H9 (cell line): ENCODE measurements around the gene RPL7L1. TPM values are rescaled to one million over a fixed set of nuclear protein-coding genes. Genes with fewer than 3 reads are reported as not detected.
A peak's percentile ranks its signal among the peaks of the same experiment; 100 is the strongest.
"Not testable (repeated sequence)": the region's sequence is repeated elsewhere in the genome, so short reads cannot be mapped to it uniquely, and the experiment has no call there.

ENCODE experiments used
- DNase-seq: peaks from one replicate; pipeline ENCODE4 v3.0.0-alpha.2; 2017
- H2AFZ ChIP-seq: one replicate; pipeline ENCODE4 v1.6.1; 2013; ENCODE audit warnings: mild to moderate bottlenecking, low read length, control low read depth, moderate library complexity
- H2AK5ac ChIP-seq: 2 replicates; pipeline ENCODE4 v1.6.1; 2013; ENCODE audit warnings: low read length, control low read depth, mixed read lengths; ENCODE audit not compliant: insufficient read length
- H2BK120ac ChIP-seq: one replicate; pipeline ENCODE4 v1.6.1; 2013; ENCODE audit warnings: low read depth, mild to moderate bottlenecking, low read length, control low read depth, inconsistent platforms; ENCODE audit not compliant: poor library complexity, severe bottlenecking
- H2BK12ac ChIP-seq: 2 replicates; pipeline ENCODE4 v1.6.1; 2013; ENCODE audit warnings: low read length, control low read depth, mixed read lengths, low read depth; ENCODE audit not compliant: insufficient read length
- H2BK15ac ChIP-seq: 2 replicates; pipeline ENCODE4 v1.6.1; 2013; ENCODE audit warnings: low read depth, low read length, control low read depth
- H2BK20ac ChIP-seq: one replicate; pipeline ENCODE4 v1.6.1; 2013; ENCODE audit warnings: low read depth, mild to moderate bottlenecking, low read length, control low read depth, inconsistent platforms; ENCODE audit not compliant: poor library complexity, severe bottlenecking
- H2BK5ac ChIP-seq: 2 replicates; pipeline ENCODE4 v1.6.1; 2013; ENCODE audit warnings: low read length, control low read depth, mixed read lengths; ENCODE audit not compliant: insufficient read length
- H3K14ac ChIP-seq: 2 replicates; pipeline ENCODE4 v1.6.1; 2013; ENCODE audit warnings: low read length, control low read depth; ENCODE audit not compliant: insufficient read depth
- H3K18ac ChIP-seq: 2 replicates; pipeline ENCODE4 v1.6.1; 2013; ENCODE audit warnings: low read depth, mild to moderate bottlenecking, mixed read lengths, low read length, control low read depth; ENCODE audit not compliant: insufficient read length
- H3K23ac ChIP-seq: 2 replicates; pipeline ENCODE4 v1.6.1; 2013; ENCODE audit warnings: low read length, control low read depth, mixed read lengths, low read depth; ENCODE audit not compliant: insufficient read length
- H3K23me2 ChIP-seq: 2 replicates; pipeline ENCODE4 v1.6.1; 2013; ENCODE audit warnings: low read depth, mild to moderate bottlenecking, mixed read lengths, low read length, control low read depth; ENCODE audit not compliant: insufficient read length, poor library complexity, severe bottlenecking
- H3K27ac ChIP-seq: 2 replicates; pipeline ENCODE4 v1.5.1; 2013; ENCODE audit warnings: low read length, control low read depth, mixed read lengths, low read depth; ENCODE audit not compliant: insufficient read length
- H3K27me3 ChIP-seq: 2 replicates; pipeline ENCODE4 v1.6.1; 2013; ENCODE audit warnings: low read length, control low read depth, inconsistent platforms; ENCODE audit not compliant: insufficient read depth
- H3K4ac ChIP-seq: 2 replicates; pipeline ENCODE4 v1.6.1; 2013; ENCODE audit warnings: low read depth, mild to moderate bottlenecking, control low read depth, inconsistent platforms, low read length, moderate library complexity
- H3K4me1 ChIP-seq: 2 replicates; pipeline ENCODE4 v1.6.1; 2013; ENCODE audit warnings: low read length, control low read depth, inconsistent platforms; ENCODE audit not compliant: insufficient read depth
- H3K4me2 ChIP-seq: 2 replicates; pipeline ENCODE4 v1.6.1; 2013; ENCODE audit warnings: low read length, control low read depth, mixed read lengths; ENCODE audit not compliant: insufficient read length, insufficient read depth
- H3K56ac ChIP-seq: 2 replicates; pipeline ENCODE4 v1.6.1; 2013; ENCODE audit warnings: low read depth, mild to moderate bottlenecking, mixed read lengths, low read length, control low read depth; ENCODE audit not compliant: insufficient read length
- H3K79me1 ChIP-seq: 2 replicates; pipeline ENCODE4 v1.6.1; 2013; ENCODE audit warnings: low read depth, mild to moderate bottlenecking, moderate library complexity, low read length, control low read depth, inconsistent platforms; ENCODE audit not compliant: insufficient read depth, poor library complexity, severe bottlenecking
- H3K79me2 ChIP-seq: 2 replicates; pipeline ENCODE4 v1.6.1; 2013; ENCODE audit warnings: low read length, control low read depth, inconsistent platforms; ENCODE audit not compliant: insufficient read depth
- H3K9ac ChIP-seq: 2 replicates; pipeline ENCODE4 v1.6.1; 2013; ENCODE audit warnings: low read length, control low read depth, mixed read lengths; ENCODE audit not compliant: insufficient read length; ENCODE audit errors: extremely low read depth
- H3K9me3 ChIP-seq: one replicate; pipeline ENCODE4 v1.6.1; 2013; ENCODE audit warnings: low read depth, low read length, inconsistent platforms; ENCODE audit not compliant: control insufficient read depth
- H3T11ph ChIP-seq: one replicate; pipeline ENCODE4 v1.6.1; 2013; ENCODE audit warnings: mild to moderate bottlenecking, low read length, control low read depth, inconsistent platforms
- H4K20me1 ChIP-seq: one replicate; pipeline ENCODE4 v1.6.1; 2013; ENCODE audit not compliant: control insufficient read depth, insufficient read length, insufficient read depth
- H4K5ac ChIP-seq: 2 replicates; pipeline ENCODE4 v1.6.1; 2013; ENCODE audit warnings: low read depth, mild to moderate bottlenecking, mixed read lengths, low read length, control low read depth; ENCODE audit not compliant: insufficient read length
- H4K8ac ChIP-seq: replicated peaks from 2 replicates; pipeline ENCODE4 v1.6.1; 2013; ENCODE audit warnings: low read length, control low read depth, mixed read lengths, low read depth; ENCODE audit not compliant: insufficient read length
- H4K91ac ChIP-seq: 2 replicates; pipeline ENCODE4 v1.6.1; 2013; ENCODE audit warnings: low read depth, mild to moderate bottlenecking, moderate library complexity, mixed read lengths, low read length, control low read depth; ENCODE audit not compliant: insufficient read length
- H3K27ac Mint-ChIP-seq, 3 experiments: 2 replicates in 2 of 3; 3 replicates in 1 of 3; pipeline ENCODE4 v1.8.0; 2020 to 2021; ENCODE audit warnings: mixed read lengths in 3 of 3, mild to moderate bottlenecking in 1 of 3, moderate library complexity in 1 of 3
- H3K27me3 Mint-ChIP-seq: 2 replicates; pipeline ENCODE4 v1.8.0; 2021; ENCODE audit warnings: low read depth, mild to moderate bottlenecking, moderate library complexity, mixed read lengths
- H3K36me3 Mint-ChIP-seq, 3 experiments: 2 replicates in 2 of 3; 3 replicates in 1 of 3; pipeline ENCODE4 v1.8.0; 2020 to 2021; ENCODE audit warnings: low read depth in 3 of 3, mixed read lengths in 3 of 3; ENCODE audit not compliant: insufficient read depth in 1 of 3
- H3K4me1 Mint-ChIP-seq, 2 experiments: 2 replicates each; pipeline ENCODE4 v1.8.0; 2020; ENCODE audit warnings: mixed read lengths in 2 of 2
- H3K4me3 Mint-ChIP-seq, 2 experiments: 2 replicates in 1 of 2; 3 replicates in 1 of 2; pipeline ENCODE4 v1.8.0; 2020 to 2021; ENCODE audit warnings: mild to moderate bottlenecking in 2 of 2, mixed read lengths in 2 of 2, moderate library complexity in 1 of 2
- H3K9me3 Mint-ChIP-seq, 2 experiments: 2 replicates in 1 of 2; 3 replicates in 1 of 2; pipeline ENCODE4 v1.8.0; 2020; ENCODE audit warnings: mild to moderate bottlenecking in 2 of 2, mixed read lengths in 2 of 2, moderate library complexity in 1 of 2
- WGBS: extraction: QIAGEN DNeasy Blood & Tissue Kit; methylation state at CpG from one replicate; pipeline ENCODE4 v1.1.7; 2013; ENCODE audit warnings: missing lambda C conversion rate, low lambda C conversion rate, mixed read lengths; ENCODE audit not compliant: insufficient read length; ENCODE audit errors: extremely low coverage; 5-methylcytosine and 5-hydroxymethylcytosine counted together
- total RNA-seq: library from RNA; stranded (reverse); gene quantifications from 2 replicates; pipeline ENCODE4 v1.2.1, GENCODE V29; 2021

Gene RPL7L1
- total RNA-seq, 1 experiment from 2014 or later = 130 TPM

DNA sequence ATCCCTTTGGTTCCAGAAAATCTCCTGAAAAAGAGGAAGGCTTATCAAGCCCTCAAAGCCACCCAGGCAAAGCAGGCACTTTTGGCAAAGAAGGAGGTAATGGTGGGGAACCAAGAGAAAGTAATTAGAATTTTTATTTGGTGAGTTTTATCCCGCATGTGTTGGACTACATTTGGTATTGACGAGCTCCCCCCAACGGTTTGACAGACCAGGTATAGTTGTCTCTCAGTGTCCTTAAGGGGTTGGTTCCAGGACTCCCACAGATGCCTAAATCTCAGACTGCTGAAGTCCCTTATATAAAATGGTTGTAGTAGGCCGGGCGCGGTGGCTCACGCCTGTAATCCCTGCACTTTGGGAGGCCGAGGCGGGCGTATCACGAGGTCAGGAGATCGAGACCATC, 1.5 kb downstream of the RPL7L1 start:
- not testable (repeated sequence) for H3K27me3 Mint-ChIP-seq, H3K9me3 Mint-ChIP-seq, H3K4me1 ChIP-seq, H3K14ac ChIP-seq, H2BK120ac ChIP-seq, H3K23me2 ChIP-seq, H3K9me3 ChIP-seq, H3K56ac ChIP-seq, DNase-seq, H3K4me1 Mint-ChIP-seq, H3K27me3 ChIP-seq, H3K23ac ChIP-seq, H2AK5ac ChIP-seq, H3K4ac ChIP-seq, H2BK12ac ChIP-seq, H4K8ac ChIP-seq, H4K91ac ChIP-seq, H2BK5ac ChIP-seq, H2AFZ ChIP-seq, H3K18ac ChIP-seq, H4K5ac ChIP-seq, H4K20me1 ChIP-seq, H2BK20ac ChIP-seq, H3K79me2 ChIP-seq, H3T11ph ChIP-seq, H2BK15ac ChIP-seq, H3K27ac ChIP-seq
- Histone ChIP-seq H3K9ac (peak overlapping the region; percentile 93), H3K4me2 (peak overlapping the region; percentile 82), H3K79me1 (peaks cover 10% of the 10 kb centered on the region)
- peaks cover 31 to 52% (median 40%) of the 10 kb centered on the region in 3 experiments; a peak in 6 of 7 replicates for H3K36me3 Mint-ChIP-seq
- H3K4me3 Mint-ChIP-seq = peak overlapping the region; percentile 100
- H3K27ac Mint-ChIP-seq = peak overlapping the region; percentile 99 to 100 (median 100); a peak in 5 of 7 replicates
- no CpG with 5 or more reads among the region's 12 CpGs for WGBS
